IMR-90 (cell line): Measurements from ENCODE around the gene ASB4.

Source experiments
- CEBPB ChIP-seq: IDR thresholded peaks from 2 replicates; pipeline ENCODE4 v1.6.1; 2012; ENCODE audit warnings: low read depth, low read length, improper control_type of control experiment
- CHD1 ChIP-seq: IDR thresholded peaks from 2 replicates; pipeline ENCODE4 v1.6.1; 2012; ENCODE audit warnings: low read depth, low read length, improper control_type of control experiment
- FOS ChIP-seq: fragments of 150-350 bp; IDR thresholded peaks from 2 replicates; pipeline ENCODE4 v1.6.1; 2016; ENCODE audit warnings: low read depth, low read length
- MAFK ChIP-seq: IDR thresholded peaks from 2 replicates; pipeline ENCODE4 v1.6.1; 2012; ENCODE audit warnings: low read depth, low read length, improper control_type of control experiment
- MXI1 ChIP-seq: IDR thresholded peaks from 2 replicates; pipeline ENCODE4 v1.6.1; 2012; ENCODE audit warnings: low read depth, mild to moderate bottlenecking, low read length, moderate library complexity, borderline replicate concordance
- NFE2L2 ChIP-seq: fragments of 150-350 bp; IDR thresholded peaks from 2 replicates; pipeline ENCODE4 v1.6.1; 2016; ENCODE audit warnings: low read depth, mild to moderate bottlenecking, low read length
- POLR2A ChIP-seq: IDR thresholded peaks from 2 replicates; pipeline ENCODE4 v1.6.1; 2012; ENCODE audit warnings: mild to moderate bottlenecking, low read depth, low read length
- RAD21 ChIP-seq: IDR thresholded peaks from 2 replicates; pipeline ENCODE4 v1.6.1; 2012; ENCODE audit warnings: low read length, improper control_type of control experiment
- RCOR1 ChIP-seq: IDR thresholded peaks from 2 replicates; pipeline ENCODE4 v1.6.1; 2012; ENCODE audit warnings: mild to moderate bottlenecking, low read length, improper control_type of control experiment; ENCODE audit not compliant: insufficient replicate concordance
- RFX5 ChIP-seq: IDR thresholded peaks from 2 replicates; pipeline ENCODE4 v1.8.0; 2012; ENCODE audit warnings: low read depth, mild to moderate bottlenecking, low read length, moderate library complexity
- SMC3 ChIP-seq: fragments of 150-350 bp; IDR thresholded peaks from 2 replicates; pipeline ENCODE4 v1.6.1; 2016; ENCODE audit warnings: low read depth, mild to moderate bottlenecking, antibody characterized with exemption, low read length, moderate library complexity
- TF ChIP-seq, protein P1 (sequence below): conservative IDR thresholded peaks from 2 replicates; pipeline ENCODE4 v1.5.1; 2012; ENCODE audit warnings: mild to moderate bottlenecking, low read depth, low read length, improper control_type of control experiment
- TF ChIP-seq, protein P2 (sequence below): fragments of 150-350 bp; IDR thresholded peaks from 2 replicates; pipeline ENCODE4 v1.6.1; 2016; ENCODE audit warnings: low read depth, mild to moderate bottlenecking, low read length, moderate library complexity, borderline replicate concordance
- TF ChIP-seq, protein P3 (sequence below): fragments of 150-350 bp; IDR thresholded peaks from 2 replicates; pipeline ENCODE4 v1.6.1; 2017; ENCODE audit warnings: mild to moderate bottlenecking, antibody characterized with exemption, low read length, low read depth

DNA sequence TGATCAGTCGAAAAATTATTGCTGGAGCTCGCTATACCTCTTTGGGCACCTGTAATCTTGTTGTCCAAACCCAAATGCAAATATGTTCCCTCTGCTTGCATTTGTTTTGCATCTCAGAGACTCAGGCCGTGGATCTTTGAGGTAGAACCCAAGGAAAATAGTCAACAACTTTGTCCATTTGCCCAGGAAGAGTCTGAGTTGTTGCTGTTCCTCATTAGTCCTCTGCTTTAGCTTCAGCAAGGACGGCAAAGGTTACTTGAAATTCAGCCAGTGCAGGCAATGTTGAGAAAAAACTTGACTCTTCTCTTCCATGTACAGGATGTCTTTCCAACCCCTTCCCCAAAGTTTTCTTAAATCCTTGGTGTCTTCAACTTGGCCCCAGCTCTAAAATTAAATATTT, 64.8 kb downstream of the ASB4 start:
- TF ChIP-seq MXI1 (no peak), FOS (no peak), POLR2A (no peak), SMC3 (no peak), RAD21 (no peak), CEBPB (no peak), MAFK (no peak), RCOR1 (no peak), CHD1 (no peak), NFE2L2 (no peak), RFX5 (no peak)
- TF ChIP-seq, protein P1, sequence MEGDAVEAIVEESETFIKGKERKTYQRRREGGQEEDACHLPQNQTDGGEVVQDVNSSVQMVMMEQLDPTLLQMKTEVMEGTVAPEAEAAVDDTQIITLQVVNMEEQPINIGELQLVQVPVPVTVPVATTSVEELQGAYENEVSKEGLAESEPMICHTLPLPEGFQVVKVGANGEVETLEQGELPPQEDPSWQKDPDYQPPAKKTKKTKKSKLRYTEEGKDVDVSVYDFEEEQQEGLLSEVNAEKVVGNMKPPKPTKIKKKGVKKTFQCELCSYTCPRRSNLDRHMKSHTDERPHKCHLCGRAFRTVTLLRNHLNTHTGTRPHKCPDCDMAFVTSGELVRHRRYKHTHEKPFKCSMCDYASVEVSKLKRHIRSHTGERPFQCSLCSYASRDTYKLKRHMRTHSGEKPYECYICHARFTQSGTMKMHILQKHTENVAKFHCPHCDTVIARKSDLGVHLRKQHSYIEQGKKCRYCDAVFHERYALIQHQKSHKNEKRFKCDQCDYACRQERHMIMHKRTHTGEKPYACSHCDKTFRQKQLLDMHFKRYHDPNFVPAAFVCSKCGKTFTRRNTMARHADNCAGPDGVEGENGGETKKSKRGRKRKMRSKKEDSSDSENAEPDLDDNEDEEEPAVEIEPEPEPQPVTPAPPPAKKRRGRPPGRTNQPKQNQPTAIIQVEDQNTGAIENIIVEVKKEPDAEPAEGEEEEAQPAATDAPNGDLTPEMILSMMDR, result no peak
- TF ChIP-seq, protein P2, sequence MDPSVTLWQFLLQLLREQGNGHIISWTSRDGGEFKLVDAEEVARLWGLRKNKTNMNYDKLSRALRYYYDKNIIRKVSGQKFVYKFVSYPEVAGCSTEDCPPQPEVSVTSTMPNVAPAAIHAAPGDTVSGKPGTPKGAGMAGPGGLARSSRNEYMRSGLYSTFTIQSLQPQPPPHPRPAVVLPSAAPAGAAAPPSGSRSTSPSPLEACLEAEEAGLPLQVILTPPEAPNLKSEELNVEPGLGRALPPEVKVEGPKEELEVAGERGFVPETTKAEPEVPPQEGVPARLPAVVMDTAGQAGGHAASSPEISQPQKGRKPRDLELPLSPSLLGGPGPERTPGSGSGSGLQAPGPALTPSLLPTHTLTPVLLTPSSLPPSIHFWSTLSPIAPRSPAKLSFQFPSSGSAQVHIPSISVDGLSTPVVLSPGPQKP, result no peak
- TF ChIP-seq, protein P3, sequence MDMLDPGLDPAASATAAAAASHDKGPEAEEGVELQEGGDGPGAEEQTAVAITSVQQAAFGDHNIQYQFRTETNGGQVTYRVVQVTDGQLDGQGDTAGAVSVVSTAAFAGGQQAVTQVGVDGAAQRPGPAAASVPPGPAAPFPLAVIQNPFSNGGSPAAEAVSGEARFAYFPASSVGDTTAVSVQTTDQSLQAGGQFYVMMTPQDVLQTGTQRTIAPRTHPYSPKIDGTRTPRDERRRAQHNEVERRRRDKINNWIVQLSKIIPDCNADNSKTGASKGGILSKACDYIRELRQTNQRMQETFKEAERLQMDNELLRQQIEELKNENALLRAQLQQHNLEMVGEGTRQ, result no peak
